ENCODE results near the gene BUD23.
A peak's percentile ranks its signal among the peaks of the same experiment; 100 is the strongest.

- TF ChIP-seq EP300 (IDR thresholded peaks at IDR 0.05) (no peak), POLR2AphosphoS5 (IDR thresholded peaks at IDR 0.05) (peak; percentile 59), POLR2A (IDR thresholded peaks at IDR 0.05) (no peak)
- TF ChIP-seq, protein P1, sequence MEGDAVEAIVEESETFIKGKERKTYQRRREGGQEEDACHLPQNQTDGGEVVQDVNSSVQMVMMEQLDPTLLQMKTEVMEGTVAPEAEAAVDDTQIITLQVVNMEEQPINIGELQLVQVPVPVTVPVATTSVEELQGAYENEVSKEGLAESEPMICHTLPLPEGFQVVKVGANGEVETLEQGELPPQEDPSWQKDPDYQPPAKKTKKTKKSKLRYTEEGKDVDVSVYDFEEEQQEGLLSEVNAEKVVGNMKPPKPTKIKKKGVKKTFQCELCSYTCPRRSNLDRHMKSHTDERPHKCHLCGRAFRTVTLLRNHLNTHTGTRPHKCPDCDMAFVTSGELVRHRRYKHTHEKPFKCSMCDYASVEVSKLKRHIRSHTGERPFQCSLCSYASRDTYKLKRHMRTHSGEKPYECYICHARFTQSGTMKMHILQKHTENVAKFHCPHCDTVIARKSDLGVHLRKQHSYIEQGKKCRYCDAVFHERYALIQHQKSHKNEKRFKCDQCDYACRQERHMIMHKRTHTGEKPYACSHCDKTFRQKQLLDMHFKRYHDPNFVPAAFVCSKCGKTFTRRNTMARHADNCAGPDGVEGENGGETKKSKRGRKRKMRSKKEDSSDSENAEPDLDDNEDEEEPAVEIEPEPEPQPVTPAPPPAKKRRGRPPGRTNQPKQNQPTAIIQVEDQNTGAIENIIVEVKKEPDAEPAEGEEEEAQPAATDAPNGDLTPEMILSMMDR (IDR thresholded peaks at IDR 0.05): no peak
These were observed 38.0 kb downstream of the BUD23 start for GRCh38 chr7:73721377-73721817.

All from gastroesophageal sphincter (tissue), 3 donors.